ENCODE results near the gene FOXS1.

DNA sequence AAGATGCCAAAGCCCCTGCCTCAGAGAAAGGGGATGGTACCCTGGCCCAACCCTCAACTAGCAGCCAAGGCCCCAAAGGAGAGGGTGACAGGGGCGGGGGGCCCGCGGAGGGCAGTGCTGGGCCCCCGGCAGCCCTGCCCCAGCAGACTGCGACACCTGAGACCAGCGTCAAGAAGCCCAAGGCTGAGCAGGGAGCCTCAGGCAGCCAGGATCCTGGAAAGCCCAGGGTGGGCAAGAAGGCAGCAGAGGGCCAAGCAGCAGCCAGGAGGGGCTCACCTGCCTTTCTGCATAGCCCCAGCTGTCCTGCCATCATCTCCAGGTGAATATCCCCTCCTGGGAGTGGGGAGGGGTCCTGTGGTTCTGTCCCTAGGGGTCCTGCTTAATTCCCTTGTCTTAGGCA, 25.2 kb downstream of the FOXS1 start:
- TF ChIP-seq SUPT20H (IDR thresholded peaks at IDR 0.05; ENCODE audit: borderline replicate concordance, control insufficient read depth, low read depth, low read length) (no peak), EP300 (IDR thresholded peaks at IDR 0.05; ENCODE audit: borderline replicate concordance in 1 of 2, control insufficient read depth in 1 of 2, low read depth in 2 of 2, low read length in 2 of 2) (no peak), SUZ12 (IDR thresholded peaks at IDR 0.05; ENCODE audit: unreplicated experiment) (no peak), MYC (IDR thresholded peaks at IDR 0.05; ENCODE audit: insufficient read depth, insufficient read length, insufficient replicate concordance, low read length, severe bottlenecking) (no peak), GATAD2B (conservative IDR thresholded peaks at IDR 0.05; ENCODE audit: low read depth) (no peak), ATF2 (IDR thresholded peaks at IDR 0.05; ENCODE audit: low read length) (no peak), TARDBP (IDR thresholded peaks at IDR 0.05; ENCODE audit: borderline replicate concordance) (no peak), CEBPB (IDR thresholded peaks at IDR 0.05; ENCODE audit: borderline replicate concordance in 1 of 2, low read depth in 2 of 2, low read length in 2 of 2) (no peak), RELB (IDR thresholded peaks at IDR 0.05; ENCODE audit: low read depth) (no peak)
- TF ChIP-seq, protein P1, sequence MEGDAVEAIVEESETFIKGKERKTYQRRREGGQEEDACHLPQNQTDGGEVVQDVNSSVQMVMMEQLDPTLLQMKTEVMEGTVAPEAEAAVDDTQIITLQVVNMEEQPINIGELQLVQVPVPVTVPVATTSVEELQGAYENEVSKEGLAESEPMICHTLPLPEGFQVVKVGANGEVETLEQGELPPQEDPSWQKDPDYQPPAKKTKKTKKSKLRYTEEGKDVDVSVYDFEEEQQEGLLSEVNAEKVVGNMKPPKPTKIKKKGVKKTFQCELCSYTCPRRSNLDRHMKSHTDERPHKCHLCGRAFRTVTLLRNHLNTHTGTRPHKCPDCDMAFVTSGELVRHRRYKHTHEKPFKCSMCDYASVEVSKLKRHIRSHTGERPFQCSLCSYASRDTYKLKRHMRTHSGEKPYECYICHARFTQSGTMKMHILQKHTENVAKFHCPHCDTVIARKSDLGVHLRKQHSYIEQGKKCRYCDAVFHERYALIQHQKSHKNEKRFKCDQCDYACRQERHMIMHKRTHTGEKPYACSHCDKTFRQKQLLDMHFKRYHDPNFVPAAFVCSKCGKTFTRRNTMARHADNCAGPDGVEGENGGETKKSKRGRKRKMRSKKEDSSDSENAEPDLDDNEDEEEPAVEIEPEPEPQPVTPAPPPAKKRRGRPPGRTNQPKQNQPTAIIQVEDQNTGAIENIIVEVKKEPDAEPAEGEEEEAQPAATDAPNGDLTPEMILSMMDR (IDR thresholded peaks at IDR 0.05 in 2 of 3, conservative IDR thresholded peaks at IDR 0.05 in 1 of 3; ENCODE audit: control insufficient read depth in 2 of 3, extremely low read depth in 1 of 3, insufficient read depth in 1 of 3, low read depth in 3 of 3, low read length in 3 of 3): no peak
- TF ChIP-seq, protein P2, sequence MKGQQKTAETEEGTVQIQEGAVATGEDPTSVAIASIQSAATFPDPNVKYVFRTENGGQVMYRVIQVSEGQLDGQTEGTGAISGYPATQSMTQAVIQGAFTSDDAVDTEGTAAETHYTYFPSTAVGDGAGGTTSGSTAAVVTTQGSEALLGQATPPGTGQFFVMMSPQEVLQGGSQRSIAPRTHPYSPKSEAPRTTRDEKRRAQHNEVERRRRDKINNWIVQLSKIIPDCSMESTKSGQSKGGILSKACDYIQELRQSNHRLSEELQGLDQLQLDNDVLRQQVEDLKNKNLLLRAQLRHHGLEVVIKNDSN (IDR thresholded peaks at IDR 0.05; ENCODE audit: borderline replicate concordance, extremely low read length, insufficient read depth, low read depth, low read length): no peak

Measured in GM12878 (cell line).